ENCODE measurements around the gene LIN7B.

The LIN7B gene

DNA sequence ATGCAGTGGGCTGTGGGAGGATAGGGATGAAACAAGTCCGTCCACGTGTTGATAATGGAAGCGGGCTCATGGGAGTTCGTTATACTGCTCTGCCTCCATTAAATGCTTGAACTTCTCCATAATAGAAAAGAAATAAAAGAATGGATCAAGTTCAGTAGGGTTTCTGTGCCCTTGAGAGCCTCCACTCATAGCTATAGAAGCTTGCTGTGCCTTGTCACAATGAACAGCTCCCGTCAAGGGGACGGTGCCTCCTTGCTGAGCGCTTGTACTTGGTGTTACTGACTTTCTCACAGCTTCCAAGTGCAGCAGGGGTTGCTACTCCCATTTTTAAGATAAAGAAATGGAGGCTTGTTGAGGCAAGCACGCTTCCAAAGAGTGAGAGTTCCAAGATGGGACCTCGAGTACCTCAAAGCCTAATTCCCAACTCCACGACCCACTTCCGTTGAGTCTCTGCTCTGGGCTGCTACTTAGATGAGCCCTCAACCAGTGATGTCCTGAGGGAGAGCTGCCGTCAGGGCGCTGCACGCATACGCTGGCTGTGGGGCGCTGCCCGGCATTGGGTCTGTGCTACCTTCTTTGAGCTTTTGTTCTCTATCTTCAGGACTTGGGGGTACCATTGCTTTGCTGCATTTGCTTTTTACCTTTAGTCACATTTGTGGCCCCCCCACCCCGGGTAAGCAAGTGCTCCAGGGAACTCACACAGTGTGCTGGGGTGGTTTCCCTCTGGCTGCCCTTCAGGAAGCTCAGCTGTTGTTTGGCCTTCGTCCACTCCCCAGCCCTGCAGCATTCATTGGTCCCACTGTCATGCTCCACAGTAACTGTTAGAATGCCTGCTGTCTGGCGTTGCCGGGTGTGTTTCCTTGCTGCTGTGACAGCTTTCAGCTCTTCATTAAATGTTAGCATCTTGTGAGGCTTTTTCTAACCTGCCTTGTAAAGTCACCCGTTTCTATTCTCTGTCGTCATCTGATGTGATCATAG is 19.4 kb upstream of the LIN7B start:
- DNase-seq (ENCODE audit: low read depth in 1 of 2, low spot score in 1 of 2), result no peak

DNA sequence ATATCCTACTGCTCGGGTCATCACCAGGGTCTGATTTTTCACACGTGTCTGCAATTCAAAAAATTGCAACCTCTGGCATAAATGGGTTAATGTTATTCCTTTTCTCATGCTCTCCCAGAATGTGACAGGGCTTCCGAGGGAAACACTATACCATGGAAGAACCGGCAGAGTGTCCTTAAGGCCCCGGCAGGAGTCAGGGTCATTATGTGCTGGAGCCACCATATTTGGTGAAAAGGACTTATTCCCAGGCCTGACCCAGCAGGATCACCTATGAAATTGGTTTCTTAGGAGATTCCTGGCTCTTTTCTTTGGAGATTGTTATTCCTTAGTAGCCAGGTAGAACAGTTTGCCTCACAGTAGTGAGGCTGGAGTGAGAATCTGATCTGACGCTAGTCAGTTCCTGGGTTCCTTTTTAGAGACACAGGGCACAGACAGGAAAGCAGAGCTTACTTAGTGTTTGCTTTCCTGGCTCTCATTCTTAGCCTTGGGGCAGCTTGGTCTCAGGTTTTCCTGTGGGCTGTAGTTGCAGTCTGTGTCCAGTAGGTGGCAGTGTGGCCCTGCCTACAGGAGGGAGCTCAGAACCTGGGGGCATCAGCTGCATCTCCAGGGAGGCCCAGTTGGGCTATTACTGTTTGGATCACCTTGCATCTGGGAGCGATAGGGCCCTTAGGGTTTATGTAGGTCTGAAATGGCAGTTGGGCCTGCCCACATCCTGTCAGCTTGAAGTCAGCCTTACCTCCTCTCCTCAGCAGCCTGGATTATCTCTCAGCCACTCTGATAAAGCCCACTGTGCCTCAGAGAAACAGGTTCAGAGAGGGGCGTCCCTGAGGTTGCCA is 16.5 kb upstream of the LIN7B start:
- DNase-seq (ENCODE audit: low read depth in 1 of 2, low spot score in 1 of 2), result peak; percentile 49 to 57

DNA sequence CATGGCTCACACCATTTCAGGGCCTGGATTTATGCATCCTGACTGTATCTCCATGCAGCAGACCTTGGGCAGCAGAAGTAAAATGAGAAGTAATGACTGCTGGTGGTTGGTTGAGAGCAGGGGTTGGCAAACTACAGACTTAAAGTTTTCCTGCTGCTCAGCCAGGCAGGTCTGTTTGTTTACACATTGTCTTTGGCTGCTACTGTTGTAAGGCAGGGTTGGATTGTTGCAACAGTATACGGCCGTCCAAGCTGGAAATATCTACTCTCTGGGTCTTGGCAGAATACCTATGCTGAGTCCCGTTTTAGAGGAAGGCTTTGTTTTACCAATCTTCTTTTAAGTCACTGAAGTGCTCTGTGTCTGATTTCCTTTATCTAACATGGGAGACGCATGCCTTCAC is 15.4 kb upstream of the LIN7B start:
- no peak for DNase-seq (ENCODE audit: low read depth in 1 of 2, low spot score in 1 of 2)

DNA sequence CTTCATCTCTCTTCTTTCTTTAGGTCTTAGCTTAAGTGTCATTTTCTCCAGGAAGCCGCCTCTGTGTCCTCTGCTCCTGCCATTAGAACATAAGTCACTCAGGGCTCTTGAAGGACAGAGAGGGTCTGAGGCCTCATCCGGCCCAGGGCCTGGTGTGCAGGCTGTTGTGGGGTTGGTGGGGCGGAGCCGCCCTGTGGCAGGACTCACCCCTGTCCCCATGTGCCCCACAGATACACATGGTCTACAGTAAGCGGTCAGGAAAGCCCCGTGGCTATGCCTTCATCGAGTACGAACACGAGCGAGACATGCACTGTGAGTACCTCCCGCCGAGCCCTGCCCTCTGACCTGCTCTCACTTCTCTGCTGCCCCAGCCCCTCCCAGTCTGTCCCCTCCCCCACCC is 13.0 kb upstream of the LIN7B start:
- no peak for DNase-seq (ENCODE audit: low read depth in 1 of 2, low spot score in 1 of 2)

DNA sequence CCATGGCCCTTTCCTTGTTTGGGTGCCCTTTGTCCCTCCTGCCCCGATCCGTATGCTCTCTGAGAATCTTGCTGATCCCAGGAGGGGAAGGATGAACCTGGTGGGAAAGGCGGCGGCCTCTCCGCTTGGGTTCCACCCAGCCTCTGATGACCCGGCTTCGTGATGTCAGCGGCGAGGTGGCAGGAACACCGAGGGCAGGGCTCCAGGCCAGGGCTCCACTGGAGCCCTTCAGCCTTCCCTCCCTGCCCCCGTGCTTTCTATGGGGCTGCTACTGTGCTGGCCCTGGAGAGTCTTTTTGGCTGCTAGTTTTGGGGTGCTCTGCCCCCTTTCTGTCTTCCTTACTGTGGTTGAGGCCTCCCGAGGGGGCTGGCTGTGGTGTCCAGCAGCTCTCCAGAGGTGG is 11.9 kb upstream of the LIN7B start:
- no peak for DNase-seq (ENCODE audit: low read depth in 1 of 2, low spot score in 1 of 2)

DNA sequence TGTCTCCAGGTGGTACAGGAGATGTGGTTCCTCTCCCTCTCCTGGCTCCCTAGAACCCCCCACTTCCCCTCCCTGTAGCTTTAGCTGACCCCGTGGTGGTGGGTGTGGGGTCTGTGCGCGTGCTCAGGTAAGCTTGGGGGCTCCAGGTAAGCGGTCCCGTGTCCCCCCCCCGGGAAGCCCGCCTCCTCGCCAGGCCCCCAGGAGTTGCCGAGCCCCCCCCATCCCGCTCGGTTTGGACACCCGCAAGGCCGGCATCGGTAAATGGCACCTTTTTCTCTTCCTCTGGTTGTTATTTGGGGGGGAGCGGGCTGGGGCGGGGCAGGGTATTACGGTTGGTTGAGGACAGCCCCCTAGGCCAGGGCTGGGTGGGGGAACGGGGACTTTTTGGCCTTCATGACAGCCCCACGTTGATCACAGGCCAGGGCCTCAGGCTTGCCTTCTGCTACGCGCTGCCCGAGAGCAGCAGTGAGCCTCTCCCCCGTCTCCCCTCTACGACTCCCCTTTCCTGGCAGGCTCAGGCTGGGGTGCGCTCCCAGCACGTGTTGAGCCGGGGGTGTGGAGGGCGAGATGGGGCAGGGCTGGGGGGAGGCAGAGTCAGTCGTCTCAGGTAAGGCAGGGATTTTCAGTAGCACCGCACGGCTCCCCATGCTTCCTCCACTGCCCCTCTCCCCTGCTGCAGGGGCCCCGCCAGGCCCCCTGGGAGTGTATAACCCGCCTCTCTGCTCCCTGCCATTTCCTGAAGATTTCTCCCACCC is 10.7 kb upstream of the LIN7B start:
- no peak for DNase-seq (ENCODE audit: low read depth in 1 of 2, low spot score in 1 of 2)

DNA sequence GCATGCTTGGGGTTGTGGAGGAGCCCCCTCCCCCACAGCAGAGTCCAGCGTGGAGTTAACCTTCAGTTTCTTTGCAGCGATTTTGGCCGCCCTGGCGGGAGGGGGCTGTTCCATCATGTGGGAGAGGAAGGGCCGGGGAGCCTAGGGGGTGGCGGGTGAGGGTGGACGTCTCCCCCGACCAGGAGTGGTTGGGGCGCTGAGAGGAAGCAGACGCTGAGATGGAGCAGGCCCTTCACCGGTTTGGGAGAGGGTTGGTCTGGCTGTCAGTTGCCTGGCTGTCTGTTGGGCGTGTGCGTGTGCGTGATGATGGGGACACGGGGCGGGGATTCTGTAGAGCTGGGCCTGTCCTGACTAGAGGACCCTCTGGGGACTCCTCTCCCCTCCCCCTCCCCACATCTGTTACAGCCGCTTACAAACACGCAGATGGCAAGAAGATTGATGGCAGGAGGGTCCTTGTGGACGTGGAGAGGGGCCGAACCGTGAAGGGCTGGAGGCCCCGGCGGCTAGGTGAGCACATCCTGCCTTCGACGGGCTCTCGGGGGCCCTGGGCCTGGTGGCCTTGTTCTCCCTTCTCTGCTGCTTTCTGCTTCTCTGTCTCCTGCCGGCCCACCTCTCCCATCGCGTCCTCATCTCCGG is 9.8 kb upstream of the LIN7B start:
- no peak for DNase-seq (ENCODE audit: low read depth in 1 of 2, low spot score in 1 of 2)

DNA sequence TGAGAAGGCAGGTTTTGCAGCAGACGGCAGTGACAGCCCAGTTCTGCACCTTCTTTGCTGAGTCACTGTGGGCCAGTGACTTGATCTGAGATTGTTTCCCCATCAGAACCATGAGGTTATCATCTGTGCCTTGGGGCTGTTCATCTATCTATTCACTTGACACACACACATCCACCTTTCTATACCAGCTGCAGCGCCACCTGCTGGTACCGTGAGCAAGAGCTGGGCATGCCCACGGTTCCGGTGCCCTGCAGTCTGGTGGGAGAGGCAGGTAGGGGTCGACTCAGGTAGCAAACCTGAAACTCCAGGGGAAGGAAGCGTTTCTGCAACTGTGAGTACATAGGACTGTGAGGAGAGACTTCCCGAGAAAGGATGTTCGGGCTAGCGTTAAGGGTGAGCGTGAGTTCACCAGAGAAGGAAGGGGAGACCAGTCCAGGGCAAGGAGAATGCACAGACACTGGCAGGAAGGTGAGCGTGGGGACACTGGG is 7.5 kb upstream of the LIN7B start:
- DNase-seq (ENCODE audit: low read depth in 1 of 2, low spot score in 1 of 2), result peak in 1 of 2 donors; percentile 42

DNA sequence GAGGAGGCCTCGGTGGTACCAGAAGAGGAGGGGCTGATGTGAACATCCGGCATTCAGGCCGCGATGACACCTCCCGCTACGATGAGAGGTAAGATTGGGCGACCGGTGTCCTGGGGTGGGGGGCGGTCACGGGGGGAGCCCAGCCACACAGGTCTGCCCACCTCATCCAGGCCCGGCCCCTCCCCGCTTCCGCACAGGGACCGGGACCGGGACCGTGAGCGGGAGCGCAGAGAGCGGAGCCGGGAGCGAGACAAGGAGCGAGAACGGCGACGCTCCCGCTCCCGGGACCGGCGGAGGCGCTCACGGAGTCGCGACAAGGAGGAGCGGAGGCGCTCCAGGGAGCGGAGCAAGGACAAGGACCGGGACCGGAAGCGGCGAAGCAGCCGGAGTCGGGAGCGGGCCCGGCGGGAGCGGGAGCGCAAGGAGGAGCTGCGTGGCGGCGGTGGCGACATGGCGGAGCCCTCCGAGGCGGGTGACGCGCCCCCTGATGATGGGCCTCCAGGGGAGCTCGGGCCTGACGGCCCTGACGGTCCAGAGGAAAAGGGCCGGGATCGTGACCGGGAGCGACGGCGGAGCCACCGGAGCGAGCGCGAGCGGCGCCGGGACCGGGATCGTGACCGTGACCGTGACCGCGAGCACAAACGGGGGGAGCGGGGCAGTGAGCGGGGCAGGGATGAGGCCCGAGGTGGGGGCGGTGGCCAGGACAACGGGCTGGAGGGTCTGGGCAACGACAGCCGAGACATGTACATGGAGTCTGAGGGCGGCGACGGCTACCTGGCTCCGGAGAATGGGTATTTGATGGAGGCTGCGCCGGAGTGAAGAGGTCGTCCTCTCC is 6.3 kb upstream of the LIN7B start:
- no peak for DNase-seq (ENCODE audit: low read depth in 1 of 2, low spot score in 1 of 2)

DNA sequence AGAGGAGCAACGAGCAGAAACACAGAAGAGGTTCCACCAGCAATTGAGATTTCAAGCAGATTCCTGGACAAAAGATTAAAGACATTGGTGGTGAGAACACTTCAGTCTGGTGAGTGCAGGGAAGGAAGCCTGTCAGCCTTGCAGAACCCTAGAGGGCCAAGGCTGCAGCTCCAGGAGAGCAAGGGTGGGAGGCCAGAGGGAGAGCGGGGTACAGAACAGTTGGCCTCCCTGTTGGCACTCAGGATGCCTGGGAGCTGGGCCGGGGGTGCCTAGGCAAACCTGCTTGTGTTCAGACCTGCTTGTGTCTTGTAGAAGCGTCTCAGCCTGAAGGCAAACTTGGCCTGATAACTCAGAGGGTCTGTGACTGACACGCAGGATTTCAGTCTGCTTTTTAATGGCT is 5.1 kb upstream of the LIN7B start:
- DNase-seq (ENCODE audit: low read depth in 1 of 2, low spot score in 1 of 2), result no peak

DNA sequence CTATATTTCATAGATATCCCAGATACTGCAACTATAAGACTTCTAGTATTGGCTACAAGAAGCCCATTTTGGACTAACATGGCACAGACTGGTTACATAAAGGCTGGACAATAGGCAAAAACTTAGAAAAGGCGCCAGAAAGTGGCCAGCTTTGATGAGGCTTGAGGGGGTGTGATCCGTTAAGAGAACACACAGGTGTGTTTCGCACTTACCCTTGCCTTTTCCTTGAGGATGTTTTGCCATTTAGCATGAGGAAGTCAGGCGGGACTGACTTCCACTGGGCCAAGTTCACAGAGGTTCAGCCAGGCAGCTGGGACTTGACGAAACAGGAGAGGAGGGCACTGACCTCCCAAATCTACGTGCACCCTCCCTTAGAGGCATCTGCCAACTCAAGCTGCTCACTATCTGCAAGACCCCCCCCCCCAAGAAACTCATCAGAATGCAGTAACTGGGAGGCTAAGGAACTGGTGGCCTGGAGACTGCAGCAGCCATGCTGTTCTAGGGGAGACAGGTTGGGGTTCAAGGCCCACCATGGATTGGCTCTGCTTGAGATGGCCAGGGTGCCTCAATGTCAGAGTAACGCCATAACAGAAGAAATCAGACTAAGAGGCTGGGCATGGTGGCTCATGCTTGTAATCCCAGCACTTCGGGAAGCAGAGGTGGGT is 4.5 kb upstream of the LIN7B start:
- no peak for DNase-seq (ENCODE audit: low read depth in 1 of 2, low spot score in 1 of 2)

DNA sequence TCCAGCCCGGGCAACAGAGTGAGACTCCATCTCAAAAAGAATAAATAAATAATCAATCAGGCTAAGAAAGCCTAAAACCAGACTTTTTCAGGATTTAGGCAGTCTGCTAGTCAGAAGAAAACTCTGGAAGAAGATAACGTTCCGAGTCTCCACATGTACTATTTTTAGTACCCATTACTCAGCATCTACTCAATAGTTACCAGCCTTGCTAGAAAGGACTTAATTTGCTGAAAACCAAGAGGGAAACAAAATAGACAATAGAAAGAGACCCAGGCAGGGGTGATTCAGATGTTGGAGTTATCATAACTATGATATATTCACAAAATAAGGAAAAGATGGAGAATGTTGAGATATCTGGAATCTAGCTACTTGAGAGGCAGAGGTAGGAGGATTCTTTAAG is 3.6 kb upstream of the LIN7B start:
- no peak for DNase-seq (ENCODE audit: low read depth in 1 of 2, low spot score in 1 of 2)

DNA sequence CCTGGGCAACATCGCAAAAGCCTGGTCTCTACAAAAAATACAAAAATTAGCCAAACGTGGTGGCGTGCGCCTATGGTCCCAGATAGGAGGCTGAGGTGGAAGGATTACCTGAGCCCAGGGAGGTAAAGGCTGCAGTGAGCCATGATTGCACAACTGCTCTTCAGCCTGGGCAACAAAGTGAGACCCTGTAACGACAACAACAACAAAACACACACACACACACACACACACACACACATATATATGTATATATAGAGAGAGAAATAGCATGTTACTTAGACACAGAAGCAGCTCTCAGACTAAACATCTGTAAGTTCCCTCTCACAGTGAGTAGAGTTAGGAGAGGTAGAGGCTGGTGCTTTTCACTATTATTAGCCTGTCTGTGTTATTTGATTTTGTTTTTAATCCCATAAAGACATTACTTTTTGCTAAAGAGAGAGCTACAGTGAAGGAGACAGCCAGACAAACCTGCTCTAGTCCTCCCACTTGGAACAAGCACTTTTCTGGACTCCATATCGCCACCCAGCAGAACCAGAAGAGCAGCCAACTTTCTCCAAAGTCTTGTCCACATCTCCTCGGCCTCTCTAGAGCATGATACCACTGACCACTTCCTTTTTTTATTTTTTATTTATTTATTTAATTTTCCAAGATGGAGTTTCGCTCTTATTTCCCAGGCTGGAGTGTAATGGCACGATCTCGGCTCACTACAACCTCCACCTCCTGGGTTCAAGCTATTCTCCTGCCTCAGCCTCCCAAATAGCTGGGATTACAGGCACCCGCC is 2.8 kb upstream of the LIN7B start:
- DNase-seq (ENCODE audit: low read depth in 1 of 2, low spot score in 1 of 2), result no peak

DNA sequence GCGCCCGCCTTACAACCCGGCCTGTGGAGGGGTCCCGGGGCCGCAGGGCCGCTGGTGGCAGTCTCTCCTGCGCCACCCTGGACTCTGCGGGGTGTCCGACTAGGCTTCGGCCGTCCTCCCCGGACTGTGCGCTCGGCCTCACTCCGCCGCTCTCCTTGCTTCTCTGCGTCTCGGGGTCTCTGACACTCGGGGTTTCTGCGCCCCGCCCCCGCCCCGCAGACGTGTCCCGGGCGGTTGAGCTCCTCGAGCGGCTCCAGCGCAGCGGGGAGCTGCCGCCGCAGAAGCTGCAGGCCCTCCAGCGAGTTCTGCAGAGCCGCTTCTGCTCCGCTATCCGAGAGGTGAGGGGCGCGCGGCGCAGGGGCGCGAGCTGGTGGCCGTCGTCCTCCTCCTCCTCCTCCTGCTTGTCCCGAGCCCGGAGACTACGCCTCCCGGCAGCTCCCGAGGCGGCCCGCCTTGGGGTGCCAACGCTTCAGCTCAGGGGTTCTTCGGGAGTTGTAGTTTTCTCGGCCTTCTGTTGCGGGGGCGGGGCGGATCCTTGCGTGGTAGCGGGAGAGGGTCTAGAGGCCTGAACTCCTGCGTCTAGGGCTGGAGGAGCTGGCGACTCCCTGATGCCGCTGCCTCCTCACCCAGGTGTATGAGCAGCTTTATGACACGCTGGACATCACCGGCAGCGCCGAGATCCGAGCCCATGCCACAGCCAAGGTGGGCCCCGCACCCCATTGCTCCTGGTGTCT is 627 bp downstream of the LIN7B start:
- peak; percentile 26 to 44 for DNase-seq (ENCODE audit: low read depth in 1 of 2, low spot score in 1 of 2)

DNA sequence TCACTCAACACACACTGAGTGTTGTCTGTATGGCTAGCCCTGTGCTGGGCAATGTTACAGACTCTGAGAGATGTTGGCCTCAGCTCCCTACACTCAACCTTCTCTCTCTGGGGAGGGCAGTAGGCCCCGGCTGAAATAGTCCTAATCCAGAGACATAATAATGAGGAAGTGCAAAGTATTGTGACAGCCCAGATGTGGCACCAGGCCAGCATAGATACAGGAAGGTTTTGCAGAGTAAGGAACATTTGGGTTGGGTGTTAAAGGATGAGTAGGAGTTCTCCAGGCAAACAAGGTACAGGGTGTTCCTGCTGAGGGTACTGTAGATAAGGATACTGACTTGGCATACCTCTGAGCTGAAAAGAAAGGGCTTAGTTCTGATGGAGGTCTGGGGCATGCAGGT is 2.4 kb downstream of the LIN7B start:
- no peak for DNase-seq (ENCODE audit: low read depth in 1 of 2, low spot score in 1 of 2)

DNA sequence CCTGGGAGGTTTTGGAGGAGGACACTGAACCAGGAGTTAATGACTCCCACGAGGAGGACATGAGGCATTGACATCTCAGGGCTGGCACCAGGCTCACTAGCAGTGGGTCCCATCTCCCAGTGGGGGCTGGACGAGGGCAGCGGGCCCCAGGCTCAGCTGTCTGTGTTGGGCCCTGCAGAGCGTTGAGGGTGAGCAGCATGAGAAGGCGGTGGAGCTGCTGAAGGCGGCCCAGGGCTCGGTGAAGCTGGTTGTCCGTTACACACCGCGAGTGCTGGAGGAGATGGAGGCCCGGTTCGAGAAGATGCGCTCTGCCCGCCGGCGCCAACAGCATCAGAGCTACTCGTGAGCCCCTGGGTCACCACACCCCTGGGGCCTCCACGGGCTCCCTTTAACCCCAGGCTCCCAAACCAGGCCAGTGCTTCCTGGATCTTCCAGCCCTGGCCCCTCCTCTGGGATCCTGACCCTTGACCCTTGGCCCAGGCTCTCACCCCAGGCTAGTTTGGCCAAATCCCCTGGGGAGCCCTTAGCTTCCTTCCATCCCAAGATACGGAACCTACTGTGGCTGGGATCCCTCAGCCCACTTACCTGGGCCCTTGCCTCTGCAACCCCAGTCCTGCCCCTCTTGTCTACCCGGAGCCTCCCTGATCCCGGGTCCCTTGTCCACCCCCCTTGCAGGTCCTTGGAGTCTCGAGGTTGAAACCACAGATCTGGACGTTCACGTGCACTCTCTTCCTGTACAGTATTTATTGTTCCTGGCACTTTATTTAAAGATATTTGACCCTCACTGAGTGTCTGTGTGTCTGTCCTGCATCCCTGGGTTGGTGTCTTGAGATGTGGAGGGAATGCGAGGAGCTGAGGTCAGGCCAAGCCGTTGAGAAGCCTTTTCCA is 3.8 kb downstream of the LIN7B start:
- no peak for DNase-seq (ENCODE audit: low read depth in 1 of 2, low spot score in 1 of 2)
